CD4-positive, alpha-beta T cell treated with Interleukin-15 for 1 hour (primary cell): Measurements from ENCODE around the gene SAYSD1.

Source experiments
- DNase-seq: peaks from one replicate; pipeline ENCODE4 v3.0.0-alpha.2; 2020

Gene SAYSD1

DNA sequence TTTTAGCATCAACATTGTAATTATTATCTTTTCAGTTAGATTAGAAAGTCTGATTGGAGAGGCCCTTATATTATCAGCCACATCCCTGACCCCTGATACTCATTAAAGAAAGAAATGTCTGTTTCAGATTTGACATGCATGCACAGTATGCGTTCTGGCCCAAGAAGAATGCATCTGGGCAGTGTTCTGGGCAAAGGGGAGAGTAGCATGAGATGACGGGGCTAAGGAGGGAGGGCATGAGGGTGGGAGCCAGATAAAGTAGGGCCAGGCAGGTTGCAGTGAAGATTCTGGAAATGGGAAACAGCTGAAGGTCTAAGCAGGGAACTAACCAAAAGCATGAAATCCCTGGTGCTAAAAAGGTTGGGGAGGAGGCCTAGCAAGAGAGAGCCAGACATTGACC, 7.3 kb downstream of the SAYSD1 start:
- DNase-seq = no peak

DNA sequence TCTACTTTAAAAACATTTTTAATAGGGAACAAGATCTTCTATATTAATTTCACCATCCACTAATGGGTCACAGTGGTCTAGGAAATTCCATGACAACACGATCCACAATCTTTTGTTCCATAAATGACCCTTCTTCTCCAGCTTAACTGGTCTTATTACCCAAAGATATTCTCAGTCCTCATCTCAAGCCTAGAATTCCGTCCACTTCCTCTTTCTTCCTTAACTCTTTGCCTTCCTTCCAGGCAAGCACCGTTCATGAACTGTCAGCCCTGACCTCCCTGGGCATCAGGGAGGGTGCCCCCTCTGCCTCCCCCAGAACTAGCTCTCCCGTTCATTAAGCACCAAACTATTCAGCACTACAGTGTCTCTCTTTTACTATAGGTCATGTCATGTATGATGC, 8.0 kb downstream of the SAYSD1 start:
- no peak for DNase-seq

DNA sequence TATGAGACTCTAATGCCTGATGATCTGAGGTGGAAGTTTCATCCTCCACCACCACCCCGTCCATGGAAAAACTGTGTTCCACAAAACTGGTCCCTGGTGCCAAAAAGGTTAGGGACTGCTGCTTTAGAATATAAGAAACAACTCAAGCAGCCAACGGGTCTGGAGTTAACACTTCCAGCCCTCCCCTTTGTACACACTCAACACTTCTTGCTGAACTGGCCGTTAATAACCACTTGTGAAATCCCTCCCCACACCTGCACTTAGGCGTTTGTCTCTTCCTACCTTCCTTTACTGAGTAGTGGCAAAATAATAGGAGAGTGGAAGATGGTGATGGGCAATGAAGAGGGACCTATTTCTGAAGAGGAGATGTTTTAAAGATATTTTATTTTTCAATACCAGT, 10.5 kb downstream of the SAYSD1 start:
- no peak for DNase-seq

DNA sequence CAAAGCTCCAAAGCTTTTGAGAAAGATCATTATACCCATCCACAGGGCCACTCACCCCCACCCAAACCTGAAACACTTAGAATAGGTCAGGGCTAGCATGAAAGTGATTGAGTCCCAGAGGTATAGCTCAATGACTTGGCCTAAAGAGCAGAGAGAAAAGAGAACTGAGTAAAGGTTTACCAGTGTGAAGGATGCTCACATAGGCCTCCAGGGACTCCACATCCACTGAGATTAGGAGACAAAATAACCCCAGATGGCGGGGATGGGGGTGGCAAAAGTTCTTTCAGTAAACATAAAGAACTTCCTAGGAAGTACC, 12.2 kb downstream of the SAYSD1 start:
- DNase-seq = no peak

DNA sequence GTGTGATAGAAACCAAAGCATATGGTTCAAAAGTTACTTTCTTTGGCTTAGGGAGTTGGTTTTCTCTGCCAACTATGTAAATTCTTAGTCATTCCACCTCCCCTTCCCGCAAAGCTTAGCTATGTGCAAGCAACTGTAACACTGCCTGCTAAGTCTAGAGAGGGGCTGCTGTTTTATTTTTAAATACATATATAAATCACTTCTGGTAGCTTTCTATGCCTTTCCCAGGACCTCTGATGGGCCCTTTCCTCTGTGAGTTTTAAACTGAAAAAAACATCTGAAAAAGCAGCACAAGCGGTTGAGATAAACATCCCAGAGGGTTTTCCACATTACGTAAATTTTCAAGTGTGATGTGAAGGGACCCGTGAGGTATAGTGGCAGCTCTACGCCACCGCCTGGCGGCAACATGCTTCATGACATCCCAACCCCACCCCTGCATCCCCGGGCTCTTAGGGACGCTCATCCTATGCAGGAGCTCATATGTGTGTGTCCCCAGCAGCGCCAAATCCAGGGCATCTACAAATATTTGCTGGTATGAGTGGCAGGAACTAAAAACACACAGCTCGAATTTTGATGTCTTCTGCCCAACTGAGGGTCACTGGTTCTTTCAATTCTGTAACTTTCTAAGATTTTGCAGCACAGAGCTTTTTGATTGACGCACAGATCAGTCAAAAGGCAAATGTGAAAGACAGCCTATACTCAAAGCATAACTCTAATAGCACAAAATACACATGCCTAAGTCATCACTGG, 12.7 kb downstream of the SAYSD1 start:
- DNase-seq = no peak

DNA sequence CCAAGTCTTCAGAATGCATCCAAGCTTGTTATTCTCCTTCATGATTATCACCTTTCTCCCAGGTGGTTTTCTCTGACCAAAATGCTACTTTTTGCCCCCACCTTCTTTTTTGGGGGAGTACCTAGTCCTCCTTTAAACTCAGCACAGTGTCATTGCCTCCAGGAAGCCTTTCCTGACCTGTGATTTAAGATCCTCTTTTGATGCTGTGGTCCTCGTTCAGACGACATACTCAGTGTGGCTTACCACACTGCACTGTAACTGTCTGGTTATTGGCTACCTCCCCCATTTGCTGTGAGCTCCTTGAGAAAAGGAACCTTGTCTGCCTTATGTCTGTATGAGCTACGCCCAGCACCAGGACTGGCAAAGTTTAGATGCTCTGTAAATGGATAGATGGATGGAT, 14.6 kb downstream of the SAYSD1 start:
- no peak for DNase-seq

DNA sequence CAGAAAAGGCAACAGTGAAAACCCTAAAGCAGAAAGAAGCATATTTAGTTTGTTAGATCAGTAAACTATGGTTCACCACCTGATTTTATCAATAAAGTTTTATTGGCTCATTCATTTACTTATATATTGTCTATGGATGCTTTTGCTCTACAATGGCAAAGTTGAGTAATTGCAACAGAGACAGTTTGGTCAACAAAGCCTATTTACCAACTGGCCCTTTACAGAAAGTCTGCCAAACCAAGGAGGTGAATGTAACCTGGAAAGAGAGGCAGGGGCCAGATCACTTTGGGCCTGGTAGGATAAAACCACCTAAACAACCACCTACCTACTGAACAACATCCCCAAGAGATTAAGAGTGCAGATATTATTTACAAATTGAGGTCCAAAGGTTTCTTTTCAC, 19.4 kb downstream of the SAYSD1 start:
- DNase-seq = no peak

DNA sequence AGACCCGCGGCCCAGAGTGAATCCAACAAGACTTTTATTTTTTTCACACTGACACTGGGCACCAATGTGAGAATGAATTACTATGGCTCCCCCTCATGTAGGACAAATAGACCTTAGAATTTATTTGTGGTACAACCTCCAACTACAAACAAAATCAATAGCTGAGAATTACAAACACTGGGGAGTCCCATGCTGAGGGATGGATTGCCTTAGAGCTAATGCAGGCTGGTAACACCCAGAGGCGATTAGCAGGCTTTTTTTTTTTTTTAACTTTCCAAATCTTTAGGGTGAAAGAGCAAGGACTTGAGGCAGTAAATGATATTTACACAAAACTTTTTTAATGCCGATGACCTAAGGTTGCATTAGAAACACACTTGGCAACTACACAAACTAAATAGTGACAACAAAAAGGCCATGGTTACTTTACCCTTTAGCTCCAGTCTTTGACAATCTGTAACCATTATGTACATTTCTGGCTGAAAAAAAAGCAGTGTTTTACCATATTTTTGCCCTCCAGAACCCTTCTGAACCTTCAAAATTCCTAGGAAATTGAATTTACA, 21.8 kb downstream of the SAYSD1 start:
- DNase-seq = no peak

DNA sequence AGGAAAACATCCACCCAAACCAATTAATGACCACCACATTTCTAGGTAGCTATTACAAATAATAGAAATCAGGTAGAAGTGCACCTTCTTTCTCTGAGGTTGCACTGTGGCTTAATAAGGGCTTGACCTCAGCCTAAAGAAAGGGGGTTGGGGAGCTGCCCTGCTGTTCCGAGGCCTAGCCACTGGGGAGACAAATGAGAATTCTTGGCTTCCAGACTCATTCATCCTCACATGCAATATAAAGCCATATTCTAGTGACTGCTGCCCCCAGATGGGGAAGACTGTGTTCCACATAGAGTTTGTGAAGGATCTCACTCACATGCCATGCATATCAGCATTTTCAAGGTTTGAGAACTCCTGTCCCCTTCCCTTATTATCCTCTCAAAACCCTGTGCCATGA, 22.9 kb downstream of the SAYSD1 start:
- DNase-seq = no peak

DNA sequence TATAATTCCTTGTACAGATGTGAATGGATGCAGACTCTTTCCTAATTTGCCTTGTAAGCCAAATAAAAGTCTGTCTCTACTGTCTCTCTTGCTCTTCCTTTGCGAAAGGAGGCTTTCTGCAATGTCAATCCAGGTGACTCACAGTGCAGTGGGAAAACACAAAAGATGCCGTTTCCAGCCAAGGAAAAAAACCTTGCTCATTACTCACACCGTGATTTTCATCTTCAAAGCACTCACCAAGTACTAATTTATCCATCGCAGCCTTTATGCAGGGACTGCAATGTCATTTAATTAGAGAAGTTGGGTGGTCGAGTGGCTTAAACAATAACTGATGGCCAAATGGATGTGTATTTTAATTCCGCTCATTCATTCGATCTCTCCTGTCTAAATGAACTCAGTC, 23.8 kb downstream of the SAYSD1 start:
- no peak for DNase-seq

DNA sequence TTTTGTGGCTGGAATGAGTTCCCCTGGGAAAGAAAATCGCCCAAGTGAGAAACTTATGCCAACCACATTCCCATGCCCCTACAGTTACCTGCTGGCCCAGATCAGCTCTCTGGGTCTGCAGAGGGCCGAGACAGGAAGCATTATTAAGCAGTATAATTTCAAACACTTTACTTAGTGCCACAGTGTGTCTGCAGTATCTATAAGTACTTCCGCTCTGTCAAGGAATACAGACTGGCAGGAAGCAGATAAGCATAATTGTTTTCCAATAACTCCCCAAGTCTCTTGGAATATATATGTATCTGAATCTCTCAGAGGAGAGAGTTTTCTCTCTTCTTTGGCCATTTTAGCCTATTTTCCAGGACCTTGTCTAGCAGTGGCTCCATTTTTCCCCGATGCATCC, 24.9 kb downstream of the SAYSD1 start:
- DNase-seq = no peak

DNA sequence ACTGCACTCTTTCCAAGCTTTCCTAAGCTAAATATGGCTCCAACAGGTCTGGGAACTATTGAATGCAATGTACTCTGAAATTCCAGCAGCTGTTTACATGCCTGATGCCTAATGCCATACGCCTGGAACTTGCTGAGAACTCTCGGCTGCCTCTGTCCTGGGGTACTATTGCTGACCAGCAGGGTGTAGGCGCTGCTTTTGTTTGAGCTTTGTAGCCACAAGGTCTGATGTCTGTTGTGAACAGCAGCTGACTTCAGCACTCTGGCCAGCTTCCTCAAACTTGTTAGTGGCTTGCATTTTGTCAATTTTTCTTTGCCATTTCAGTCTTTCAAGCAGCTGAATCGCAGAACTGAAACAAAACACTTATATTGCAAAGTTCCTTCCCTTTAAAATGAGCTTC, 26.7 kb downstream of the SAYSD1 start:
- DNase-seq = no peak

DNA sequence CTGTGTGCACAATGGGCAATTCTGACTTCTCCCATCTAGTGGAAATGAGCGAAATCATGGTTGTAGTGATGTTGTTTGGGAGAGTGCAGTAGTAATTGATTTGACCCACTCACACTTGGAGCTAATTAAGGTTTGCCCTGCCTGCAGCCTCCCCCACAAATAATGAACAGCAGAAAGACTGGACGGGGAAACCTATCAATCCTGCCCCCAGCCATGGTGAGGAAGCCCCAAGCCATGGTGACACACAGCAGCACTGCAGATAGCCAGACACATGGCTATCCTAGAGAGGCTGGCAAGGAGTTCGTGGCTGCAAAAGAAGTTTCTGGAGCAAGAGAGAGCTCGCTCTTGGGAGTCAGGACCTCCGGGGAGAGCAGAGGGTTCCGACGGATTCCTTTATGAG, 27.8 kb downstream of the SAYSD1 start:
- no peak for DNase-seq

DNA sequence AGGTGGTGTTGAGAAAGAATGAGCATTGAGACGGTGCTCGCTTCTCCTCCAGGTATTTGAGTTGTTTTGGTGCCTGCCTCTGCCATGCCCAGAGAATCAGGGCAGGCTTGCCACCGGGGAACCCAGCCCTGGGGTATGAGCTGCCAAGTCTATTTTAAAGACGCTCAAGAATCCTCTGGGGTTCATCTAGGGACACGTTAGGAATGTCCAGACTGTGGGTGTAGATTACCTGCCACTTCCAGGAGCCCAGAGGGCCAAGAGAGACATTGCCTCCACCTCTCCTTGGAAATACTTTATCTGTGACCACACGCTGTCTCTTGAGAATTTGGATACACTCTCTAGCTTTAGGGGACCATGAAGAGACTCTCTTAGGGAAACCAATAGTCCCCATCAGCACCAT, 28.3 kb downstream of the SAYSD1 start:
- DNase-seq = no peak

DNA sequence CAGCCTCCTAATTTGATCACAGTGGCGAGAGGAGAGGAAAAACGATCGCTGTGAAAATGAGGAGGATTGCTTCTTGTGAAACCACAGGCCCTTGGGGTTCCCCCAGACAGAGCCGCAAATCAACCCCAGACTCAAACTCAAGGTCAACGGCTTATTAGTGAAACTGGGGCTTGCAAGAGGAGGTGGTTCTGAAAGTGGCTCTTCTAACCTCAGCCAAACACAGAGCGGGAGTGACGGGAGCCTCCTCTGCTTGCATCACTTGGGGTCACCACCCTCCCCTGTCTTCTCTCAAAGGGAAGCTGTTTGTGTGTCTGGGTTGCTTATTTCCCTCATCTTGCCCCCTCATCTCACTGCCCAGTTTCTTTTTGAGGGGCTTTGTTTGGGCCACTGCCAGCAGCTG, 28.7 kb downstream of the SAYSD1 start:
- DNase-seq = no peak

DNA sequence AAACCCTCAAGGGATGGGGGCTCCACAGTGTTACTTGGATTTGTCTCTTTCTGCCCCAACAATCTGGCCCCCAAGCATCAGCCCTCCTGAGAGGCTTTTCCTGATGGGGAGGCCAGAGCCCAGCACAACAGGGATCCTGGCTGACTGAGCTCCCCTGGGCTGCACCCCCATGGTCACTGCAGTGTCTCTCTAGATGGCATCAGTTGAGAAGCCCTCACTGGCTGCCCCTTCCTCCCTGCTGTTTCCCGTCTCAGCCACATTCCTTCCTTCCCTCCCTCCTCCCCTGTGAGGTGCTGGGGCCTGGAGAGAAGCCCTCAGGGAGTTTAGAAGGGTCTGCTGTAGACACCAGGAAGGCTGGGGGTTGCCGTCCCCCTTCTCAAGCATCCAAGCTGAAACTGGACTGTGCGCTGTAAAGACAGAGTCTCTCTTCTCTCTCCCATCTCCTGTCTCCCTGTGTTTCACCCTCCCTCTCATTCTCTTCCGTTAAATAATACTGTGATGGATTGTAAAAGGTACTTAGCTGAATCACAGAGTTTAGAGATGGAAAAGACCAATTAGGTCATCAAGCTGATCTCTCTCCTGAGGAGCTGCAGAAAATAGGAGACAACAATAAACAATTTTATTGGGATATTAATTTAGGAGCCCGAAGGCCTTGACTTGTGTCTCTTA, 29.7 kb downstream of the SAYSD1 start:
- no peak for DNase-seq

DNA sequence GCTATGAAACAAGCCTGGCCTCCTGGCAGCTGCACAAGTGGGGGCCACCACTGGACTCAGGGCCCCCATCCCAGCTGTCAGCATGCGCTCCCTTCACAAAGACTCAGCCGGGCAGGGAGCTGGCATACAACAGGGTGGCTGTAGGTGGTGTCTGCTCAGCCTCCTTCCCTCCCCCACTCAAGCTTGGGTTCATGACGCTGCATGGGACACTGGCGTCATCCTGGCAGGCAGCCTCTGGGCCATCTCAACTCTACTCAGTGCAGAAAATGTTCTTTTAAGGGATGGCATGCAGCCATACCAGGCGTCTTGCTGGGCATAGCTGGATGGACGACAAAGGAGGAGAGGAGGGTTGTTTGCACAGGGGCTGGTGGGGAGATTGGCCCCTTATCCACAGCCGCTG, 30.5 kb downstream of the SAYSD1 start:
- no peak for DNase-seq

DNA sequence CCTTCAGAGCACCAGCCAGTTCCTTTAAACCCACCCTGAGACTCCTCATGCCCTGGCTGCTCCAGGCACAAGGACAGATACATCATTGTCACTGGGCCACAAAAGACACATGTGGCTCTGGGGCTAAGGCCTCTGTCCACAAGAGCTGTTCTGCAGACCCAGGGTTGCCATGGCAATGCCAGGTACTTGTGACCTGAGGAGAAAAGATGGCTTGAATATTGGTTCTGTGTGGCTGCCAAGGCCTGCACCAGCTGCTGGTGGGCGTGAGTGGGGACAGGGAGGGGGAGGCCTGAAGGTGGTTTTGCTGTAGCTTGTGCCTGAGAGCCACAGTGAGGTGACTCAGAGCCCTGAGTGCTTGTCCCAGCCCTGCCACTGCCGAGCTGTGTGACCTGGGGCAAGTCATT, 31.8 kb downstream of the SAYSD1 start:
- no peak for DNase-seq

DNA sequence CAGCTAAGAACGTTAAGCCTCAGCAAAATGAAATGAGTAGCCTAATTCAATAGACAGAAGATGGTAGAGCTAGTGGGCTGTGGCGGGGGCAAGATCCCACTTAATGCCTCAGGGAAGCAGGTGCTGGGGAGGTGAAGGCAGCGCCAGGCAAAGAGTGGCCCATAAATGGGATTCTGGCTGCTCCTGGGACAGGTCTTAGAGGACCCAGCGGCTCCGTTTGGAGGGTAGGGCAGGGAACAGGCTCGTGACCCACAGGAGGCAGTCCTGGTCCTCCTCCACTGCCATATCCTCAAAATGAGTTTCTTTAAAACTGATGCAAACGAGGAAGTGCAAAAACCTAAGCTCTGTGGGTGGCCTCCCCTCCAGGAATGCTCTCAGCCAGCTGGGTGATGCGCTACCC, 32.7 kb downstream of the SAYSD1 start:
- DNase-seq = no peak

DNA sequence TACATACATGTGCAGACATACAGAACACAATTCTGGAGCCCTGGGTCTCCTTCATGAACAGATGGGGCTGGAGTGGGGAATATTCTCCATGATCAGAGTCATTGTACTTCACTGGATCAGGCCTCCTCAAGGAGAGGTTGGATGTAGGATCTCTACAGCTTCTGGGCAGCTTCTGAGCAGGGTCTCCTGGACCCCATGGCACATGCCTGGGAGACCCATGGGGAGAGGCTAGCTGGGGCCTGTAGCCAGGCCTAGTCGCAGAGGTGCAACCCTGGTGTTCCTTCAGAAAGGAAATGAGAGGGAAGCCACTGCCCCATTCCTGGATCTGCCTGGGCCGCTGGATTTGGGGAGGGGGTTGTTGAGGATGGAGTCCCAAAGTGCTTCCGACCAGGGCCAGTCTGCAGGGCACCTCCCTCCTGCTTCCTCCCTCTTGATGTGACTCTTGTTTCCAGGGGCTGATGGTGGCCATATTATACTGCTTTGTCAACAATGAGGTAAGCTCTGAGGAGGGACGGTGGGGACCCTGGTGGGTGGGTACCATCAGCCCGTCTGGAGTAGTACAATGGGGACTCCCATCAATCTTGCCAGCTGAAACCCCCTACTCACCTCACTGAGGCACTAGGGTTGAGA, 34.6 kb downstream of the SAYSD1 start:
- no peak for DNase-seq

DNA sequence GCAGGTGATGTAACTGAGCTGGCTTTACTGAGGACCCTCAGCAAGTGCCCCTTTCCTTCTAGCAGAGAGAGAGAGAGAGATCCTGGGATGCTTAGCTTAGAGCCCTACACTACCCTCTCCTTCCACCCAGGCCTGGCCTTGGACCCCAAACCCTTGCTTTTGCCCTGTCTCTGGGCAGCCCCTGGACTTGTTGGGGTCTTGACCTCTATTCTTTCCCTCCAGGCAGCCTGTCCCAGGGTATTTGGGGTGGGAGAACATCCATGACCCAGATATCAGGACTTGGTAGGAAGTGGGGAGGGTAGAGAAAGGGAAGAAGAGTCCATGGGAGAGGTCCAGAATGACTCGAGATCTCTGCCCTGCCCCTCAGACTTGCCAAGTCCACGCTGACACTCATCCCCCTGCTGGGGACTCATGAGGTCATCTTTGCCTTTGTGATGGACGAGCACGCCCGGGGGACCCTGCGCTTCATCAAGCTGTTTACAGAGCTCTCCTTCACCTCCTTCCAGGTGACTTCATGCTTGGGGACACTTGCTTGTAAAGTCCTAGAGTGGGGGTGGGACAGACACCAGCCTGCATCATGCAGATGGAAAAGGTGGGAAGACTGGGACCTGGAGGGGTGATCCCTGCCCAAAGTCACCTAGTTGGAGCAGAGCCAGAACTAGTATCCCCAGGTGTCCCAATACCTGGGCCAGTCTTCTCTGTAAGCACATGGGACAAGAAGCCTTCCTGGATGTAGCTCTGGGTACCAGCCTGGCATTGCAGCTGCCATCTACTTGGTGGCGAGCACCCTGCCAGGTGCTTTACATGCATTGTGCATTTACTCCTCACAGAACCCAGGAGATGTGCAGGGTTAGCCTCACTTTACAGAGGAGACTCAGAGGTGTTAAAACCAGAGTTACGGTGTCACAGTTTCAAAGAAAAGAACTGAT, 35.5 kb downstream of the SAYSD1 start:
- DNase-seq = no peak

DNA sequence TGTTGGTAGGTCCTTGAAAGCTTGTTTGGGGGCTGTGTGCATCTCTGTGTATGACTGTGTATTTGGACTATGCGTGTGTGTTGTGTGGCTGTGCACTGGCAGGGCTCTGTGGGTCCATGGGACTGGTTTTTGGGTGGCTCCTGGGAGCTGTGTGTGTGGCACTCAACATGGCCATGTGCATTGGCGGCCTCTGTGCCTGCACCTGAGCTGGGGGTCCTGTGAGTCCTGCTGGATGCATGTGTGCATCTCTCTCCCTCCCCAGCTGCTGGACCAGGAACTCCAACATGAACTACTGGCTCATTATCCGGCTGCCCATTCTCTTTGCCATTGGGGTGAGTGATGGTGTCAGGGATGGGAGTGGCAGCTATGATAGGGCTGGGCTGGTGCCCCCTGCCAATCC, 36.3 kb downstream of the SAYSD1 start:
- no peak for DNase-seq

DNA sequence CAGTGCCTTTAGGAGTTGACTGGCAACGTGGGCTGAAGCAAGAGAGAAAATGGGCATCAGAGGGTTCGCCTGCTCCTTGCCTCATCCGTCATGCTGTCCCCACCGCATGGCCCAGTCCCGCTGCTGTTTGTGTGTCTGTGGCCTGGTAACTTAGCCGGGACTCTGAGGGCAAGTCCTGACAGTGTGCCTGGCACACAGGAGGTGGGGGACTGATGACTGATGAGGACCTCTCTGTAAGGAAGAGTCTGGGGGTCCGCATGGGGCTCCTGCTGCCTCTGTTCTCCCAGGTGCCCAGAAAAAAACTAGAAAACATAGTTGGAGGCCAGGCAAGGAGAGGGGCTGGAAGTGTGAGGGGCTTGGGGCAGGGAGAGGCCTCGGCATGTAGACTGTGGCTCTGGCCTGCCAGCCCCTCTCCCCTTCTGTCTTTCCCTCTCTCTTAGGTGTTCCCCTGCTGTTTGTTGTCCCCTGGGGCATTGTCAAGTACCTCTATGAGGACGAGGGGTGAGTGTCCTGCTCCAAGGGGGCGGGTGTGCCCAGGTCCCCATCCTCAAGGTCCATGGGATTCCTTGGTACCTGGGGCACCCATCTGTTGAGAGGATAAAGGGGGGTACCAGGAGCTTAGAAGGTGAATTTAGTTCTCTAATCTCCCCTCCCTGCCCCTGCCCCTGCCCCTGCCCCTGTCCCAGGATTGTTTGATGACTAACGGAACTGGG, 36.9 kb downstream of the SAYSD1 start:
- no peak for DNase-seq
